T-helper 17 cell (primary cell): Measurements from ENCODE around the gene GUCY1A1. TPM values are rescaled to one million over a fixed set of nuclear protein-coding genes. Genes with fewer than 3 reads are reported as not detected.

ENCODE experiments used
- ATAC-seq: fragments of 150-1000 bp; cut with Tn5 transposase; 2 replicates; pipeline ENCODE4 v1.10.0; 2021; ENCODE audit warnings: mild to moderate bottlenecking, moderate library complexity
- DNase-seq, 3 donors: peaks; one replicate each; pipeline versions ENCODE4 v3.0.0 to v3.0.0-alpha.2; 2020 to 2021
- H3K9me3 ChIP-seq: one replicate; pipeline ENCODE4 v1.7.0; 2013; ENCODE audit warnings: low read length, mild to moderate bottlenecking; ENCODE audit not compliant: control insufficient read depth, poor library complexity, severe bottlenecking
- H3K27ac Mint-ChIP-seq: one replicate; pipeline ENCODE4 v1.8.0; 2022; ENCODE audit warnings: mild to moderate bottlenecking, moderate library complexity, mixed read lengths
- H3K27me3 Mint-ChIP-seq: one replicate; pipeline ENCODE4 v1.8.0; 2022; ENCODE audit warnings: mixed read lengths
- H3K36me3 Mint-ChIP-seq: one replicate; pipeline ENCODE4 v1.8.0; 2022; ENCODE audit warnings: low read depth, mixed read lengths
- H3K4me1 Mint-ChIP-seq: one replicate; pipeline ENCODE4 v1.8.0; 2022; ENCODE audit warnings: mild to moderate bottlenecking, mixed read lengths
- H3K4me3 Mint-ChIP-seq: one replicate; pipeline ENCODE4 v1.8.0; 2022; ENCODE audit warnings: mild to moderate bottlenecking, moderate library complexity, mixed read lengths
- total RNA-seq, 4 donors: library from RNA in 2 of 4; stranded (reverse) in 2 of 4; gene quantifications; one replicate each; pipeline ENCODE4 v1.2.3 and lab custom pipeline; 2022 to 2026

The GUCY1A1 gene
- total RNA-seq, 2 donors from 2014 or later = 0.85 to 14.1 TPM

DNA sequence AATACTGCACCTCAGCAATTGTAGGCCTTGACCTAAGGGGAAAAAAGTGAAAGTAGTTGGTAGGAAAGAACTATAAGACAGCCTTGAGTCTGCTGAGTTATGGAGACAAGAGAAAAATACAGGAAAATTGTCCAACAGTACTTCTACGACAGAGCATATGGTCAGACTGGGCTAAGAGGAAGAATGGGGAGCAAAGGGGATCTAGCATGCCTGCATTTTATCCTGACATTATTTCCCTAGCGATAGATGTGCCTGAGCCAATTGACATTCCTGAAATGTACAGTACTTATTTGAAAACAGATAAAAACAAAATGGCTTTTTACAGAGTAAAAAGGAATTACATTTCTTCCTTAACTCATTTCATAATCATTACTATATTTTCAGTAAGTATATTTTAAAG is 22.2 kb downstream of the GUCY1A1 start:
- Mint-ChIP-seq H3K36me3 (no peaks in the 10 kb centered on the region), H3K27me3 (no peaks in the 10 kb centered on the region)
- DNase-seq = no peak

DNA sequence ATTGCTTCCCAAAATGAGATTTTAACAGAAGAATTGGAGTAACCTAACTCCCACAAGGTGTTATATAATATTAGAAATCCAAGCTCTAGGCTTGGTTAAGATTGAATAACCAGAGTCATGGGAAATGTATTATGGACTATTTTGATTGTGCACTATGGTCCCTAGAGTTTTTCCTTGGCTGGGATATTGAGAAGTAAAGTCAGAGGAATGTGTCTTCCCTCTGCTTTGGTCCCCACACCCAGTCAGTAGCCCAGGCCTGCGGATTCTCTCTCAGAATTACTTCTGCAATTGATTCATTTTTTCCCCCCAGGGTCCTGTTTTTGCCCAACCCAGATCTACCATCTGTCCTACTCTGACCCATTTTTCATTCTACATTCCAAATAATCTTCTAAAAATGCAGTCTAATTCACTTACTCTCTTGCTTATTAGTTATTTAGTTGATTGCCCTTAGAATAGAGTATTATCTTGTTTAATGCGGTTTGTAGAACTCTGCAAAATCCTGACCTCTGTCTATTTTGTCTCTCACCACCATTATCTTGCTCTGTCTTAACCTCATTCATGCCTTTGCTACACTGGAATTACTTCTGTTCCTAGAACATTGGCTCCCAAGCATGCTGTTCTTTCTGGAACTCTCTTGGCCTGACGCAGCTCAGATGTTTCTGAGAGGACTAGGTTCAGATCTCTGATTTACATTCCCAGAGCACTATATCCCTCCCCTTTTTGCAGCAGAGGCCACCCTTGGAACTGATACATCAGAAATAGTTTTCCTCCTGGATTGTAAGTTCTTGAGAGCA is 23.6 kb downstream of the GUCY1A1 start:
- H3K27ac Mint-ChIP-seq = no peak overlapping the region
- ATAC-seq (no peak), DNase-seq (no peak)
- H3K27me3 Mint-ChIP-seq = no peaks in the 10 kb centered on the region
- H3K9me3 ChIP-seq = no peaks in the 10 kb centered on the region
- no peaks in the 10 kb centered on the region for H3K4me1 Mint-ChIP-seq
- H3K36me3 Mint-ChIP-seq = no peaks in the 10 kb centered on the region
- no peak overlapping the region for H3K4me3 Mint-ChIP-seq

More for the DNA sequence above, 22.2 kb downstream of the GUCY1A1 start:
- H3K4me3 Mint-ChIP-seq = no peak overlapping the region
- ATAC-seq = no peak
- H3K9me3 ChIP-seq = no peaks in the 10 kb centered on the region
- no peak overlapping the region for H3K27ac Mint-ChIP-seq
- no peaks in the 10 kb centered on the region for H3K4me1 Mint-ChIP-seq

DNA sequence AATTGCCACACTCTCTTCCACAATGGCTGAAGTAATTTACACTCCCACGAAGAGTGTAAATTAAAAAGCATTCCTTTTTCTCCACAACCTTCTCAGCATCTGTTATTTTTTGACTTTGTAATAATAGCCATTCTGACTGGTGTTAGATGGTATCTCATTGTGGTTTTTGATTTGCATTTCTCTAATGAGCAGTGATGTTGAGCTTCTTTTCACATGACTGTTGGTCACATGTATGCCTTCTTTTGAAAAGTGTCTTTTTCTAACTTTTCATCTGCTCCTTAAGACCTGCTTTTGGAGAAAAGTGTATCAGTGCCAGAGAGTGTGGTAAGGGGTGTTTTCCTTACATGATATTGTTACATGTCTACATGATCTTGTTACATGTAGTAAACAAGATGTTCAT is 25.7 kb downstream of the GUCY1A1 start:
- no peaks in the 10 kb centered on the region for H3K36me3 Mint-ChIP-seq
- no peak for DNase-seq
- H3K27me3 Mint-ChIP-seq = no peaks in the 10 kb centered on the region
- no peaks in the 10 kb centered on the region for H3K9me3 ChIP-seq
- no peak overlapping the region for H3K27ac Mint-ChIP-seq
- no peaks in the 10 kb centered on the region for H3K4me1 Mint-ChIP-seq
- H3K4me3 Mint-ChIP-seq = no peak overlapping the region
- no peak for ATAC-seq

DNA sequence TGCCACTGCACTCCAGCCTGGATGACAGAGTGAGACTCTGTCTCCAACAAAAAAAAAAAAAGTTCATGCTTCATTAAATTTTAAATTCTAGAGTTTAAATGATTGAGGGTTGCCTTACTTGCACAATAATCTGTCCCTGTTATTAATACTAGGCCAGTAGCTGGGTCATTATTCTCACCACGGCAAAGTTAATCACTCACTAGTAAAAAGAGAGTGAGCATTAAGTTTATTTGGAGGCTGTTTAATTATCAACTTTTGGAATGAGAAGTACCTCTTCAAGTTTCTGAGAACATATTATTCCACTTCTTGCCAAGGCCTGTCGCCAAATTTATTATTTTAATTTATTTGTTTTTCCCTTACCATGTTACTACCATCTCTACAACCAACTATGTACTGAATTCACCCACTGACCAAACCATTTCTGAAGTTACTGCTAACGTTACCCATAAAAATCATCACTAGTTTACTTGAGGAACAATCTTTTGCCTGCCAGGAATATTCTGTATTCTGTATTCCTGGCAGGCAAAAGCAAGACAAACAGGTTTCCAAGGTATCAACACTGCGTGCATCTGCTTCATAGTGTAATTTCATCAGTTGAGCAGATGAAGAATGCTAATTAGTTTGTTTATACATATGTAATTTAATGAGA is 26.5 kb downstream of the GUCY1A1 start:
- Mint-ChIP-seq H3K4me1 (no peaks in the 10 kb centered on the region), H3K4me3 (no peak overlapping the region), H3K36me3 (no peaks in the 10 kb centered on the region), H3K27me3 (no peaks in the 10 kb centered on the region), H3K27ac (no peak overlapping the region)
- DNase-seq = no peak
- ATAC-seq = no peak
- H3K9me3 ChIP-seq = no peaks in the 10 kb centered on the region

DNA sequence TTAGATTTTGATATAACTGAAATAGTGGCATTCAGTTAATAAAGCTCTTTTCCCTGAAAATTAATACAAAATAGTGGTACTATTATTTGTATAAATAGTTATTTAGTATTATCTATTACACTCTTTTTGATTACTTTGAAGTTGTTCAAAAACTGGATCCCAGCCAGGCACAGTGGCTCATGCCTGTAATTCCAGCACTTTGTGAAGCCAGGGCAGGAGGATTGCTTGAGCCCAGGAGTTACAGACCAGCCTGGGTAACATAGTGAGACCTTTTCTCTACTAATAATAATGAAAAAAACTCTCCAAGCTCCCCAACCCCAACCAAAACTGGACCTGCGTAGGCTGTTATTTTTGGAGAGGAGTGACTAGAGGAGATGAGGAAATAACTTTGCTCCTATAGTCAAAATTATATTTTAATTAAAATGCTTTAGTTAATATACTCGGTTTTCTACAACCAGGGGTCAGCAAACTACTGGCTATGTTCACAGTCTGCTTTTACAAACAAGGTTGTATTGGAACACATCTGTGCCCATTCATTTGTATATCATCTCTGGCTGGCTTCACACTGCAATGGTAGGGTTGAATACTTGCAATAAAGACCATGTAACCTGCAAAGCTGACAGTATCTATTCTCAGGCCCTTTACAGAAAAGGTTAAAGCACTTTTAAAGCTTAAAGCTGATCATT is 27.6 kb downstream of the GUCY1A1 start:
- no peak overlapping the region for H3K27ac Mint-ChIP-seq
- DNase-seq (no peak), ATAC-seq (no peak)
- H3K4me3 Mint-ChIP-seq = no peak overlapping the region
- H3K36me3 Mint-ChIP-seq = no peaks in the 10 kb centered on the region
- H3K27me3 Mint-ChIP-seq = no peaks in the 10 kb centered on the region
- H3K4me1 Mint-ChIP-seq = no peaks in the 10 kb centered on the region
- no peaks in the 10 kb centered on the region for H3K9me3 ChIP-seq

DNA sequence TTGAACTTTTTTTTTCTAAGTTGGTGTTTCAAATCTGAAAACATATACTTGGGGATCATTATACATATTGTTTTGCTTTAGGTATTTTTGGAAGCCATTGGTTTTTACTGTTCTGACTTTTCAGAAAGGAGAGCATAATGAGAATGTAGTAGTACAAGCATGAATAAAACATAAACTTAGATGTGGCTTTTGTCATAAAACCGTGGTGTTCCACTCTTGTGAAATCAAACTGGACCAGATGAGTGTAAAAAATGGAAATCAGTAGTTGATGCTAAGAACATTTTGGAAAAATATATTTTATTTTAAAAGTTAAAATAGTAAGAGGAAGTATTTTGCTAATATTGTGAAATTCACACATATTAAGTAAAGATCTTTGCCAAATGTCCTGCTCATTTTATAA is 29.6 kb downstream of the GUCY1A1 start:
- no peak overlapping the region for H3K4me3 Mint-ChIP-seq
- no peaks in the 10 kb centered on the region for H3K9me3 ChIP-seq
- ATAC-seq (no peak), DNase-seq (no peak)
- no peak overlapping the region for H3K27ac Mint-ChIP-seq
- H3K27me3 Mint-ChIP-seq = peaks cover 3% of the 10 kb centered on the region
- no peaks in the 10 kb centered on the region for H3K36me3 Mint-ChIP-seq
- no peaks in the 10 kb centered on the region for H3K4me1 Mint-ChIP-seq

DNA sequence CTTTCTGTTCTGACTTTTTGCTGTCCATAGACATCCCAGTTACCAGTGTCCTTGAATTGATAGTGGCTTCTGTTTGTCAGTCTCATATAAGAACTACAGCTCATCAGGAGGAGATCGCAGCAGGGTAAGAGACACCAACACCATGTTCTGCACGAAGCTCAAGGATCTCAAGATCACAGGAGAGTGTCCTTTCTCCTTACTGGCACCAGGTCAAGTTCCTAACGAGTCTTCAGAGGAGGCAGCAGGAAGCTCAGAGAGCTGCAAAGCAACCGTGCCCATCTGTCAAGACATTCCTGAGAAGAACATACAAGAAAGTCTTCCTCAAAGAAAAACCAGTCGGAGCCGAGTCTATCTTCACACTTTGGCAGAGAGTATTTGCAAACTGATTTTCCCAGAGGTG is 30.1 kb downstream of the GUCY1A1 start:
- no peak for ATAC-seq

DNA sequence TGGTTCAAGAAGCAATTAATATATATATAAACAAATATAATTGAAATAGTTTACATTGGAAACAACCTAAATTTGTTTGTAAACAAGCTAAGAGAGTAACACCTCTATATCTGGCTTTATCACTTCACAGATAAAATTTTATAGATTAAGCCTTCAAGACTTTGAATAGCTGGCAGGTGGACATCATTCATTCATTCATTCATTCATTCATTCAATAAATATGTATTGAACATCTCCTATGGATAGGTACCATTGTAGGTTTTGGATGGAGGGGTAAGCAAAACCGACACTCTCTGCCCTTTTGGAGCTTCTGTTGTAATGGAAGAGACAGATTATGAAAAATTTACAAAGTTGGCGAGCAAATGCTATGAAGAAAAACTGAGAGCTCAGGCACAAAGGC is 35.2 kb downstream of the GUCY1A1 start:
- H3K36me3 Mint-ChIP-seq = no peaks in the 10 kb centered on the region
- H3K27ac Mint-ChIP-seq = no peak overlapping the region

More for the DNA sequence above, 30.1 kb downstream of the GUCY1A1 start:
- H3K36me3 Mint-ChIP-seq = no peaks in the 10 kb centered on the region
- H3K4me1 Mint-ChIP-seq = no peaks in the 10 kb centered on the region
- no peak overlapping the region for H3K4me3 Mint-ChIP-seq
- no peak for DNase-seq
- H3K27me3 Mint-ChIP-seq = peaks cover 5% of the 10 kb centered on the region
- H3K27ac Mint-ChIP-seq = no peak overlapping the region
- H3K9me3 ChIP-seq = no peaks in the 10 kb centered on the region

DNA sequence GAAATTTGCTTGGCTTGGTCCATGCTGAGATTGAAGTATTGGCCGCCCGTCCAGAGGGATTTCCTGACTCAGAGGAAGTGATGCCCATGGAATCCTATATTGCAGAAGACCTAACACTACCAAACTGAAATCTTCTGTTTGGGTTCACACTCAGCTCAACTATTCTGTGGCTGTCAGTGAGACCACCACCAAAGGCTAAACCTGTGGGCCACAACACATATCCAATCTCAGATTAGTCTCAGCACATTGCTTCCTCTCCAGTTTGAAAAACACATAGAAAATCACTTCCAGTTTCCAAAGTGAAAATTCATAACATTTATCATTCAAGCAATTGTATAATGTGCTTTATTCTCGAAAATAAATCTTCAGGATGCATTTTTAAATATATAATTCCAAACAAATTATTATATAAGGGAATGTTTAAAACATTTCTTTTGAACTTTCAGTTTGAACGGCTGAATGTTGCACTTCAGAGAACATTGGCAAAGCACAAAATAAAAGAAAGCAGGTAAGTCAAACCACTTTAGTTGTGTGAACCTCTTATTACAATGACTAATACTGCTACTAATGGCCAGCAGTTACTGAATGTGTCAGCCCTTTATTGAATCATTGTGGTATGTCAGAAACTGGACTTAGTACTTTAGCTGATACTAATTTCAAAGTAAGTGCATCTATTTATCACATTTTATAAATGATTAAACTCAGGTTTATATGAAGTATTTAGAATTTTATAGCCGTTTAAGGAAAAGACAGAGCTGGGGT is 37.0 kb downstream of the GUCY1A1 start:
- H3K27me3 Mint-ChIP-seq = peaks cover 5% of the 10 kb centered on the region
- no peak overlapping the region for H3K4me3 Mint-ChIP-seq
- DNase-seq = no peak
- no peaks in the 10 kb centered on the region for H3K36me3 Mint-ChIP-seq
- no peak overlapping the region for H3K27ac Mint-ChIP-seq
- H3K4me1 Mint-ChIP-seq = no peaks in the 10 kb centered on the region
- no peak for ATAC-seq
- H3K9me3 ChIP-seq = no peaks in the 10 kb centered on the region

More for the DNA sequence above, 35.2 kb downstream of the GUCY1A1 start:
- H3K4me1 Mint-ChIP-seq = no peaks in the 10 kb centered on the region
- ATAC-seq (no peak), DNase-seq (no peak)
- no peak overlapping the region for H3K4me3 Mint-ChIP-seq
- H3K27me3 Mint-ChIP-seq = peaks cover 5% of the 10 kb centered on the region
- no peaks in the 10 kb centered on the region for H3K9me3 ChIP-seq

DNA sequence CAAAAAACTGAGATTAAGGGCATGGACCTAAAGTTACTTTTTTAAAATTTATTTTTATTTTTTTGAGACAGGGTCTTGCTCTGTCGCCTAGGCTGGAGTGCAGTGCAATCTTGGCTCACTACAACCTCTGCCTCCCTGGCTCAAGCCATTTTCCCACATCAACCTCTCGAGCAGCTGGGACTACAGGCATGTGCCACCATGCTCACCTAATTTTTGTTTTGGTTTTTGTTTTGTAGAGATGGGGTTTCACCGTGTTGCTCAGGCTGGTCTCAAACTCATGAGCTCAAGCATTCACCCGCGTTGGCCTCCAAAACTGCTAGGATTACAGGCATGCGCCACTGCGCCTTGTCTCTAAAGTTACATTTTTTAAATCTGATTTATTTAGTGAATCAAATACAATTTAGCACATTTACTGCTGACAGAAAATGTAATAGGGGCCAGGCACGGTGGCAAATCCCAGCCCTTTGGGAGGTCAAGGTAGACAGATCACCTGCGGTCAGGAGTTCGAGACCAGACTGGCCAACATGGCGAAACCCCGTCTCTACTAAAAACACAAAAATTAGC is 38.3 kb downstream of the GUCY1A1 start:
- H3K4me3 Mint-ChIP-seq = no peak overlapping the region
- no peaks in the 10 kb centered on the region for H3K4me1 Mint-ChIP-seq
- no peaks in the 10 kb centered on the region for H3K9me3 ChIP-seq
- no peak for DNase-seq
- ATAC-seq = no peak
- H3K27me3 Mint-ChIP-seq = peaks cover 6% of the 10 kb centered on the region
- H3K27ac Mint-ChIP-seq = no peak overlapping the region
- no peaks in the 10 kb centered on the region for H3K36me3 Mint-ChIP-seq

DNA sequence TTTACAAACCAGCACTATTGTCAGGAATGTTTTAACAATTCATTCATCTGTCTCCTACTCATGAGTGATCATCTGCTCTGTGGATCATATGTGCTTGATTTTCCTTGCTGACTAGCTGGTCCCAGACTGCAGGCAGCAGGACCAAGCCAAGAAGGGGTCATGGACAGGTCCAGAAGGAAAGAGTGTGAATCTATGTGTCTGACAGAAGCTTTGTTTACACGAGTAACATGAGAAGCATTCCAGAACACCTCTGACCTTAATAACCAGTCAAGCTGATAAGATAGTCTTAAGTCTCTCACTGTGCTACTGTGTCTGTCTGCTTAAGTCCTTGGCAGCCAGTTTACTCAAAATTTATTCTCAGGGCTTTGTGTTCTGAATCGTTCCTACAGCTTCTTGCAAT is 39.0 kb downstream of the GUCY1A1 start:
- DNase-seq (no peak), ATAC-seq (no peak)
- no peak overlapping the region for H3K27ac Mint-ChIP-seq
- H3K27me3 Mint-ChIP-seq = peaks cover 11% of the 10 kb centered on the region
- H3K4me3 Mint-ChIP-seq = no peak overlapping the region
- no peaks in the 10 kb centered on the region for H3K36me3 Mint-ChIP-seq
- H3K9me3 ChIP-seq = no peaks in the 10 kb centered on the region
- H3K4me1 Mint-ChIP-seq = no peaks in the 10 kb centered on the region

DNA sequence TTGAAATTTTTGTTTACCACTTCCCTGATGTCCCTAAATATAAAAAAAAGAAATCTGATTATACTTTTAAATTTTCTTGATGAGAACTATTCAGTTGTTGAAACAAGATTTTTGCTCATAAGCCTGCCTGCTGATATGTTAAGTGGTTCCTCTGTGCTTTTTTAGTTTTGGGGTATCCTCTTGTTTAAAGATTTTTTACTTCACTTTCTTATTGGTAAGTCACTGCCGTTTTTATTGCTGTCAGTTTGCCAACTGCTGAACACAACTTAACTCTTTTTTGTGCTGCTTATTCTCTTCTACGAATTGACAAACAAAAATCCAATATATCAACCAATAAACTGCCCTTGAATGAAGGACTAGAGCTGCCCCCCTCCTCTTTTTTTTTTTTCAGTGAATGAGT is 39.5 kb downstream of the GUCY1A1 start:
- Mint-ChIP-seq H3K36me3 (no peaks in the 10 kb centered on the region), H3K27me3 (peaks cover 13% of the 10 kb centered on the region), H3K27ac (no peak overlapping the region), H3K4me3 (no peak overlapping the region), H3K4me1 (no peaks in the 10 kb centered on the region)
- no peak for ATAC-seq
- no peaks in the 10 kb centered on the region for H3K9me3 ChIP-seq
- DNase-seq = no peak

DNA sequence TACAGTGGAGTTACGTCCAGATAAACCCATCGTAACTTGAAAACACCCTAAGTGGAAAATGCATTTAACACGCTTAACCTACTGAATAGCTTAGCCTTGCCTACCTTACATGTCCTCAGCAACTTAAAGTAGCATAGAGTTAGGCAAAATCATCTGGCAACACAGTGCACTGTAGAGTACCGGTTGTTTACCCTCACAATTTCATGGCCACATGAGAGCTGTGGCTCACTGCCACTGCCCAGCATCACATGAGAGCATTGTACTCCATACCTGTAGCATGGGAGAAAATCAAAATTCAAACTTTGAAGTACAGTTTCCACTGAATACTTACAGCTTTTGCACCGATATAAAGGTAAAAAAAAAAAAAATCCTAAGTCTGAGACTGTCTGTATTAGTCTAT is 40.6 kb downstream of the GUCY1A1 start:
- peaks cover 11% of the 10 kb centered on the region for H3K27me3 Mint-ChIP-seq
- no peaks in the 10 kb centered on the region for H3K36me3 Mint-ChIP-seq
- no peak overlapping the region for H3K27ac Mint-ChIP-seq
- no peaks in the 10 kb centered on the region for H3K9me3 ChIP-seq
- no peak overlapping the region for H3K4me3 Mint-ChIP-seq
- H3K4me1 Mint-ChIP-seq = no peaks in the 10 kb centered on the region
- ATAC-seq (no peak), DNase-seq (no peak)
